HepG2 (cell line): ENCODE data around the gene RPL6. TPM values are rescaled to one million over a fixed set of nuclear protein-coding genes. Genes with fewer than 3 reads are reported as not detected.
A peak's percentile ranks its signal among the peaks of the same experiment; 100 is the strongest.

Experiments
- CCDC6 ChIP-seq: sonication (generic); formaldehyde crosslinking; IDR thresholded peaks from 2 replicates; pipeline ENCODE4 v1.8.1; 2022; ENCODE audit warnings: mild to moderate bottlenecking, missing genetic modification reagents, moderate library complexity
- HNF4G ChIP-seq, 2 experiments: sonication (generic) in 1 of 2; formaldehyde crosslinking in 1 of 2; IDR thresholded peaks; 2 replicates each; pipeline versions ENCODE4 v1.4.0 to v1.6.1; 2011 to 2020; ENCODE audit warnings: borderline replicate concordance in 2 of 2, low read depth in 2 of 2, mild to moderate bottlenecking in 2 of 2, low read length in 1 of 2, missing genetic modification reagents in 1 of 2, moderate library complexity in 1 of 2
- MAZ ChIP-seq, 2 experiments: sonication (generic) in 1 of 2; formaldehyde crosslinking in 1 of 2; IDR thresholded peaks; 2 replicates each; pipeline versions ENCODE4 v1.5.0 to v1.6.1; 2012 to 2020; ENCODE audit warnings: low read depth in 2 of 2, mild to moderate bottlenecking in 2 of 2, borderline replicate concordance in 1 of 2, improper control_type of control experiment in 1 of 2, low read length in 1 of 2, missing genetic modification reagents in 1 of 2, moderate library complexity in 1 of 2
- NFRKB ChIP-seq: fragments of 450-650 bp; IDR thresholded peaks from 2 replicates; pipeline ENCODE4 v1.6.1; 2017
- PAWR ChIP-seq: sonication (generic); formaldehyde crosslinking; IDR thresholded peaks from 2 replicates; pipeline ENCODE4 v1.4.0; 2020; ENCODE audit warnings: missing genetic modification reagents, mild to moderate bottlenecking, borderline replicate concordance
- POLR2AphosphoS5 ChIP-seq: IDR thresholded peaks from 2 replicates; pipeline ENCODE4 v1.6.1; 2012; ENCODE audit warnings: low read depth, low read length
- TBL1XR1 ChIP-seq: fragments of 150-350 bp; IDR thresholded peaks from 2 replicates; pipeline ENCODE4 v1.6.1; 2014; ENCODE audit warnings: borderline replicate concordance, low read length; ENCODE audit not compliant: partially characterized antibody
- ZNF136 ChIP-seq: sonication (generic); formaldehyde crosslinking; IDR thresholded peaks from 2 replicates; pipeline ENCODE4 v1.8.1; 2022; ENCODE audit warnings: low read depth, mild to moderate bottlenecking, moderate library complexity, missing genetic modification reagents
- ZNF143 ChIP-seq: sonication (generic); formaldehyde crosslinking; IDR thresholded peaks from 2 replicates; pipeline ENCODE4 v1.4.0; 2020; ENCODE audit warnings: missing genetic modification reagents
- ZNF20 ChIP-seq: sonication (generic); formaldehyde crosslinking; IDR thresholded peaks from 2 replicates; pipeline ENCODE4 v1.4.0; 2020; ENCODE audit warnings: mild to moderate bottlenecking, moderate library complexity, missing genetic modification reagents
- ZNF225 ChIP-seq: sonication (generic); formaldehyde crosslinking; IDR thresholded peaks from 2 replicates; pipeline ENCODE4 v1.4.0; 2020; ENCODE audit warnings: mild to moderate bottlenecking, missing genetic modification reagents
- ZNF263 ChIP-seq: sonication (generic); formaldehyde crosslinking; IDR thresholded peaks from 2 replicates; pipeline ENCODE4 v1.4.0; 2020; ENCODE audit warnings: missing genetic modification reagents
- ZNF724P ChIP-seq: sonication (generic); formaldehyde crosslinking; IDR thresholded peaks from 2 replicates; pipeline ENCODE4 v1.8.0; 2022; ENCODE audit warnings: missing genetic modification reagents, borderline replicate concordance
- ZNF766 ChIP-seq: sonication (generic); formaldehyde crosslinking; IDR thresholded peaks from 2 replicates; pipeline ENCODE4 v1.5.0; 2020; ENCODE audit warnings: missing genetic modification reagents, borderline replicate concordance
- ZSCAN22 ChIP-seq: sonication (generic); formaldehyde crosslinking; IDR thresholded peaks from 2 replicates; pipeline ENCODE4 v1.4.0; 2020; ENCODE audit warnings: mild to moderate bottlenecking, missing genetic modification reagents
- polyA plus RNA-seq, 8 experiments: library from polyadenylated mRNA; depleted of rRNA in 3 of 8; stranded (reverse) in 7 of 8; unstranded in 1 of 8; fragments of >200 nt; fragmentation: Illumina TruSeq in 4 of 8; extraction: Trizol in 4 of 8; gene quantifications; 2 replicates each; pipeline versions ENCODE4 v1.2.1 to v1.2.3, GENCODE V29; 2011 to 2016; ENCODE audit warnings: low read depth in 4 of 8, missing spikeins in 1 of 8, mixed read lengths in 1 of 8; ENCODE audit not compliant: insufficient read depth in 1 of 8
- total RNA-seq, 5 experiments: library from RNA; depleted of rRNA; stranded (reverse); fragments of >200 nt; fragmentation: Illumina TruSeq; extraction: Trizol; gene quantifications; 2 replicates each; pipeline ENCODE4 v1.2.3, GENCODE V29; 2016; ENCODE audit warnings: low read depth in 1 of 5
- TF ChIP-seq, protein P1 (sequence below): IDR thresholded peaks from 2 replicates; pipeline ENCODE4 v1.6.1; 2016; ENCODE audit warnings: mild to moderate bottlenecking, missing biosample characterization, missing genetic modification reagents
- TF ChIP-seq, protein P2 (sequence below): sonication (generic); formaldehyde crosslinking; IDR thresholded peaks from 2 replicates; pipeline ENCODE4 v1.4.0; 2020; ENCODE audit warnings: missing genetic modification reagents
- TF ChIP-seq, protein P3 (sequence below): sonication (generic); formaldehyde crosslinking; IDR thresholded peaks from 2 replicates; pipeline ENCODE4; 2020; ENCODE audit warnings: missing genetic modification reagents, mild to moderate bottlenecking, borderline replicate concordance

RPL6 gene
- total and polyA plus RNA-seq, 2 of the 13 experiments (the other 11 are each of a cell fraction or from before 2014, with no cell fraction given) = 1,551 to 1,719 TPM

DNA sequence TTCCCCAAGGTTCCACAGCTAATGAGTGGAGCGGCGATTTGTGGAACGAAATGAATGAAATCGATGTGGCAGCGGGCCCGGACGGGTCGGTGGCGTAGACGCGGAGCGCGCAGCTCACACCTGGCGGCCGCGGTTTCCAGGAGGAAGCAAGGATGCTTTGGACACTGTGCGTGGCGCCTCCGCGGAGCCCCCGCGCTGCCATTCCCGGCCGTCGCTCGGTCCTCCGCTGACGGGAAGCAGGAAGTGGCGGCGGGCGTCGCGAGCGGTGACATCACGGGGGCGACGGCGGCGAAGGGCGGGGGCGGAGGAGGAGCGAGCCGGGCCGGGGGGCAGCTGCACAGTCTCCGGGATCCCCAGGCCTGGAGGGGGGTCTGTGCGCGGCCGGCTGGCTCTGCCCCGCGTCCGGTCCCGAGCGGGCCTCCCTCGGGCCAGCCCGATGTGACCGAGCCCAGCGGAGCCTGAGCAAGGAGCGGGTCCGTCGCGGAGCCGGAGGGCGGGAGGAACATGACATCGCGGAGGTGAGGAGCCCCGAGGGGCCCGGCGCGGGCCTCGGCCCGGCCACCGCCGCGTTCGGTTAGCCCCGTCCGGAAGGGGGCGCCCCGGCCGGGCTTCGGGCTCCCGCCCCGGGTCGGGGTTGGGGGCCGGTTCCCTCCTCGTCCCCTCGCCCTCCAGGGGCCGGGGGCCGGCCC lies 9.3 kb upstream of the RPL6 start, which contains the start of gene PTPN11 (continued):
- no peak for TF ChIP-seq ZNF263 (CRISPR knock-in tag)
- peak; percentile 92 for TF ChIP-seq POLR2AphosphoS5
- TF ChIP-seq ZNF225 = peak; percentile 16; the same call in 1 of the 2 replicates
- TF ChIP-seq MAZ (IDR thresholded peaks at IDR 0.05; ENCODE audit: borderline replicate concordance, low read depth, low read length) = peak; percentile 100
- peak; percentile 100 for TF ChIP-seq MAZ (CRISPR knock-in tag; IDR thresholded peaks at IDR 0.05; ENCODE audit: low read depth)
- peak; percentile 69; the same call in 1 of the 2 replicates for TF ChIP-seq CCDC6 (CRISPR knock-in tag)
- TF ChIP-seq TBL1XR1 = peak; percentile 0
- TF ChIP-seq, protein P1, sequence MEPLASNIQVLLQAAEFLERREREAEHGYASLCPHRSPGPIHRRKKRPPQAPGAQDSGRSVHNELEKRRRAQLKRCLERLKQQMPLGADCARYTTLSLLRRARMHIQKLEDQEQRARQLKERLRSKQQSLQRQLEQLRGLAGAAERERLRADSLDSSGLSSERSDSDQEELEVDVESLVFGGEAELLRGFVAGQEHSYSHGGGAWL (CRISPR knock-in tag) = peak; percentile 79
- TF ChIP-seq, protein P2, sequence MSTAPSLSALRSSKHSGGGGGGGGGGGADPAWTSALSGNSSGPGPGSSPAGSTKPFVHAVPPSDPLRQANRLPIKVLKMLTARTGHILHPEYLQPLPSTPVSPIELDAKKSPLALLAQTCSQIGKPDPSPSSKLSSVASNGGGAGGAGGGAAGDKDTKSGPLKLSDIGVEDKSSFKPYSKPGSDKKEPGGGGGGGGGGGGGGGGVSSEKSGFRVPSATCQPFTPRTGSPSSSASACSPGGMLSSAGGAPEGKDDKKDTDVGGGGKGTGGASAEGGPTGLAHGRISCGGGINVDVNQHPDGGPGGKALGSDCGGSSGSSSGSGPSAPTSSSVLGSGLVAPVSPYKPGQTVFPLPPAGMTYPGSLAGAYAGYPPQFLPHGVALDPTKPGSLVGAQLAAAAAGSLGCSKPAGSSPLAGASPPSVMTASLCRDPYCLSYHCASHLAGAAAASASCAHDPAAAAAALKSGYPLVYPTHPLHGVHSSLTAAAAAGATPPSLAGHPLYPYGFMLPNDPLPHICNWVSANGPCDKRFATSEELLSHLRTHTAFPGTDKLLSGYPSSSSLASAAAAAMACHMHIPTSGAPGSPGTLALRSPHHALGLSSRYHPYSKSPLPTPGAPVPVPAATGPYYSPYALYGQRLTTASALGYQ (CRISPR knock-in tag) = no peak
- peak; percentile 43; the same call in 1 of the 2 replicates for TF ChIP-seq ZNF766 (CRISPR knock-in tag)
- TF ChIP-seq, protein P3, sequence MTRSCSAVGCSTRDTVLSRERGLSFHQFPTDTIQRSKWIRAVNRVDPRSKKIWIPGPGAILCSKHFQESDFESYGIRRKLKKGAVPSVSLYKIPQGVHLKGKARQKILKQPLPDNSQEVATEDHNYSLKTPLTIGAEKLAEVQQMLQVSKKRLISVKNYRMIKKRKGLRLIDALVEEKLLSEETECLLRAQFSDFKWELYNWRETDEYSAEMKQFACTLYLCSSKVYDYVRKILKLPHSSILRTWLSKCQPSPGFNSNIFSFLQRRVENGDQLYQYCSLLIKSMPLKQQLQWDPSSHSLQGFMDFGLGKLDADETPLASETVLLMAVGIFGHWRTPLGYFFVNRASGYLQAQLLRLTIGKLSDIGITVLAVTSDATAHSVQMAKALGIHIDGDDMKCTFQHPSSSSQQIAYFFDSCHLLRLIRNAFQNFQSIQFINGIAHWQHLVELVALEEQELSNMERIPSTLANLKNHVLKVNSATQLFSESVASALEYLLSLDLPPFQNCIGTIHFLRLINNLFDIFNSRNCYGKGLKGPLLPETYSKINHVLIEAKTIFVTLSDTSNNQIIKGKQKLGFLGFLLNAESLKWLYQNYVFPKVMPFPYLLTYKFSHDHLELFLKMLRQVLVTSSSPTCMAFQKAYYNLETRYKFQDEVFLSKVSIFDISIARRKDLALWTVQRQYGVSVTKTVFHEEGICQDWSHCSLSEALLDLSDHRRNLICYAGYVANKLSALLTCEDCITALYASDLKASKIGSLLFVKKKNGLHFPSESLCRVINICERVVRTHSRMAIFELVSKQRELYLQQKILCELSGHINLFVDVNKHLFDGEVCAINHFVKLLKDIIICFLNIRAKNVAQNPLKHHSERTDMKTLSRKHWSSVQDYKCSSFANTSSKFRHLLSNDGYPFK (CRISPR knock-in tag) = peak; percentile 75; the same call in 1 of the 2 replicates
- TF ChIP-seq ZNF136 (CRISPR knock-in tag) = peak; percentile 48; the same call in 1 of the 2 replicates
- TF ChIP-seq HNF4G (IDR thresholded peaks at IDR 0.05; ENCODE audit: borderline replicate concordance, low read depth, low read length) = 0 out of 2 replicates have a peak, but pooled peaks have one; percentile 7
- no peak for TF ChIP-seq HNF4G (CRISPR knock-in tag; IDR thresholded peaks at IDR 0.05; ENCODE audit: borderline replicate concordance, low read depth)
- peak; percentile 69 for TF ChIP-seq ZNF143 (CRISPR knock-in tag)
- 0 out of 2 replicates have a peak, but pooled peaks have one; percentile 39 for TF ChIP-seq ZNF724P
- no peak for TF ChIP-seq ZSCAN22 (CRISPR knock-in tag)
- TF ChIP-seq PAWR (CRISPR knock-in tag) = no peak
- no peak for TF ChIP-seq ZNF20
- no peak for TF ChIP-seq NFRKB
